ENCODE results near the gene RNF224.

DNA sequence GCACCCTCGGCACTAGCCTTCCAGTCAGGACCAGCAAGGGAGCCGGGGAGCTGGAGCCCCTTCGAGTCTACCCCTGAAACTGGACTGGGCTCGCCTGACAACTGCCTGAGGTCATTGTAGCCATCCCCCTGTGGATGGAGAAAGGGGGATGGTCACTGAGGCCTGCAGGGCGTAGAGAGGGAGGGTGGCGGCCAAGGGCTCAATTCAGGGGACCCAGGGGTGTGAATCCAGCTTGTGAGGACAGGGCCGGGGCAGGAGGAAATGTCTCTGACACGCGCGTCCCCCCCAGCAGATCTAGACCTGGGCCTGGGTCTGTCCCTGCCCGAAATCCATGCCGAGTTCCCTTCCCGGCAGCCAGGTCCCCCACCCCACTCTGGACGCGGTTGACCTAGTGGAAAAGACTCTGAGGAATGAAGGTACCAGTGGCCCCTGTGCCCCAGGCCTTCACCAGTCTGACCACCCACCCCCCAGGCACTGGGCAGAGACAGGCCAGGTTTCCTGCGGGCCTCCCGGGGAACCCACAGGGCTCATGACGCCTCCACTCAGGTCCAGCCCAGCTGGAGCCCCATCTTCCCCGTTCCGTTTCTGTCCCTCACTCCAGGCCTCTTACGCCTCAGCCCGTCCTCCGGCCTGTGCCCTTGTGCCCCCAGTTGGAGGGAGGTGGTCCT lies 4.2 kb downstream of the RNF224 start:
- TF ChIP-seq, protein P1, sequence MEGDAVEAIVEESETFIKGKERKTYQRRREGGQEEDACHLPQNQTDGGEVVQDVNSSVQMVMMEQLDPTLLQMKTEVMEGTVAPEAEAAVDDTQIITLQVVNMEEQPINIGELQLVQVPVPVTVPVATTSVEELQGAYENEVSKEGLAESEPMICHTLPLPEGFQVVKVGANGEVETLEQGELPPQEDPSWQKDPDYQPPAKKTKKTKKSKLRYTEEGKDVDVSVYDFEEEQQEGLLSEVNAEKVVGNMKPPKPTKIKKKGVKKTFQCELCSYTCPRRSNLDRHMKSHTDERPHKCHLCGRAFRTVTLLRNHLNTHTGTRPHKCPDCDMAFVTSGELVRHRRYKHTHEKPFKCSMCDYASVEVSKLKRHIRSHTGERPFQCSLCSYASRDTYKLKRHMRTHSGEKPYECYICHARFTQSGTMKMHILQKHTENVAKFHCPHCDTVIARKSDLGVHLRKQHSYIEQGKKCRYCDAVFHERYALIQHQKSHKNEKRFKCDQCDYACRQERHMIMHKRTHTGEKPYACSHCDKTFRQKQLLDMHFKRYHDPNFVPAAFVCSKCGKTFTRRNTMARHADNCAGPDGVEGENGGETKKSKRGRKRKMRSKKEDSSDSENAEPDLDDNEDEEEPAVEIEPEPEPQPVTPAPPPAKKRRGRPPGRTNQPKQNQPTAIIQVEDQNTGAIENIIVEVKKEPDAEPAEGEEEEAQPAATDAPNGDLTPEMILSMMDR (IDR thresholded peaks at IDR 0.05; ENCODE audit: poor library complexity, severe bottlenecking), result no peak
- TF ChIP-seq SMC3 (conservative IDR thresholded peaks at IDR 0.05; ENCODE audit: poor library complexity), result no peak
- TF ChIP-seq EZH2 (IDR thresholded peaks at IDR 0.05; ENCODE audit: borderline replicate concordance, insufficient read depth, low read length, poor library complexity, severe bottlenecking), result no peak
- no peak for TF ChIP-seq POLR2AphosphoS5 (IDR thresholded peaks at IDR 0.05)
